HepG2 (cell line): ENCODE data around the gene TAF6. TPM values are rescaled to one million over a fixed set of nuclear protein-coding genes. Genes with fewer than 3 reads are reported as not detected.

ENCODE experiments used
- ASH2L ChIP-seq: fragments of 300-600, 200-600 bp; sonication (generic); IDR thresholded peaks from 2 replicates; pipeline ENCODE4 v1.7.0; 2017; ENCODE audit warnings: low read depth, mild to moderate bottlenecking, moderate library complexity, mixed read lengths, low read length; ENCODE audit not compliant: insufficient read length
- CENPT ChIP-seq: sonication (generic); formaldehyde crosslinking; IDR thresholded peaks from 2 replicates; pipeline ENCODE4 v1.8.0; 2022; ENCODE audit warnings: low read depth, mild to moderate bottlenecking, moderate library complexity, missing genetic modification reagents
- CREB1 ChIP-seq, 2 experiments: fragments of 450-650 bp in 1 of 2; IDR thresholded peaks; 2 replicates each; pipeline ENCODE4 v1.6.1; 2016 to 2017; ENCODE audit warnings: control low read depth in 1 of 2, mild to moderate bottlenecking in 1 of 2, missing compliant biosample characterization in 1 of 2, missing genetic modification characterization in 1 of 2
- ELF4 ChIP-seq: sonication (generic); formaldehyde crosslinking; IDR thresholded peaks from 2 replicates; pipeline ENCODE4 v1.5.0; 2020; ENCODE audit warnings: missing genetic modification reagents, mild to moderate bottlenecking, moderate library complexity, borderline replicate concordance
- FOXK2 ChIP-seq: fragments of 450-650 bp; IDR thresholded peaks from 2 replicates; pipeline ENCODE4 v1.6.1; 2016
- IKZF1 ChIP-seq: fragments of 450-650 bp; IDR thresholded peaks from 2 replicates; pipeline ENCODE4 v1.7.1; 2016
- KLF12 ChIP-seq: sonication (generic); formaldehyde crosslinking; IDR thresholded peaks from 2 replicates; pipeline ENCODE4 v1.4.0; 2020; ENCODE audit warnings: missing genetic modification reagents, borderline replicate concordance
- MAFK ChIP-seq, 2 experiments: IDR thresholded peaks in 1 of 2; conservative IDR thresholded peaks in 1 of 2; 2 replicates each; pipeline ENCODE4 v1.6.1; 2011; ENCODE audit warnings: improper control_type of control experiment in 2 of 2, low read length in 2 of 2
- NFE2L1 ChIP-seq: sonication (generic); formaldehyde crosslinking; IDR thresholded peaks from 2 replicates; pipeline ENCODE4 v1.4.0; 2020; ENCODE audit warnings: missing genetic modification reagents, mild to moderate bottlenecking, borderline replicate concordance
- NR1H2 ChIP-seq: sonication (generic); formaldehyde crosslinking; IDR thresholded peaks from 2 replicates; pipeline ENCODE4 v1.8.1; 2022; ENCODE audit warnings: low read depth, missing genetic modification reagents, borderline replicate concordance
- RFX1 ChIP-seq: fragments of 450-650 bp; IDR thresholded peaks from 2 replicates; pipeline ENCODE4 v1.6.1; 2017
- RORA ChIP-seq: sonication (generic); formaldehyde crosslinking; IDR thresholded peaks from 2 replicates; pipeline ENCODE4 v1.5.0; 2020; ENCODE audit warnings: mild to moderate bottlenecking, missing genetic modification reagents, moderate library complexity
- ZFP62 ChIP-seq: sonication (generic); formaldehyde crosslinking; IDR thresholded peaks from 2 replicates; pipeline ENCODE4 v1.4.0; 2020; ENCODE audit warnings: missing genetic modification reagents
- ZNF101 ChIP-seq: sonication (generic); formaldehyde crosslinking; IDR thresholded peaks from 2 replicates; pipeline ENCODE4 v1.4.0; 2020; ENCODE audit warnings: mild to moderate bottlenecking, low read depth, missing genetic modification reagents, borderline replicate concordance
- ZNF232 ChIP-seq: sonication (generic); formaldehyde crosslinking; IDR thresholded peaks from 2 replicates; pipeline ENCODE4 v1.4.0; 2020; ENCODE audit warnings: missing genetic modification reagents, borderline replicate concordance
- ZNF253 ChIP-seq: sonication (generic); formaldehyde crosslinking; IDR thresholded peaks from 2 replicates; pipeline ENCODE4 v1.8.0; 2022; ENCODE audit warnings: mild to moderate bottlenecking, missing genetic modification reagents, borderline replicate concordance
- ZNF607 ChIP-seq: sonication (generic); formaldehyde crosslinking; IDR thresholded peaks from 2 replicates; pipeline ENCODE4 v1.5.1; 2020; ENCODE audit warnings: missing genetic modification reagents, mild to moderate bottlenecking, borderline replicate concordance
- ZNF720 ChIP-seq: sonication (generic); formaldehyde crosslinking; IDR thresholded peaks from 2 replicates; pipeline ENCODE4 v1.4.0; 2020; ENCODE audit warnings: missing genetic modification reagents
- polyA plus RNA-seq, 8 experiments: library from polyadenylated mRNA; depleted of rRNA in 3 of 8; stranded (reverse) in 7 of 8; unstranded in 1 of 8; fragments of >200 nt; fragmentation: Illumina TruSeq in 4 of 8; extraction: Trizol in 4 of 8; gene quantifications; 2 replicates each; pipeline versions ENCODE4 v1.2.1 to v1.2.3, GENCODE V29; 2011 to 2016; ENCODE audit warnings: low read depth in 4 of 8, missing spikeins in 1 of 8, mixed read lengths in 1 of 8; ENCODE audit not compliant: insufficient read depth in 1 of 8
- total RNA-seq, 5 experiments: library from RNA; depleted of rRNA; stranded (reverse); fragments of >200 nt; fragmentation: Illumina TruSeq; extraction: Trizol; gene quantifications; 2 replicates each; pipeline ENCODE4 v1.2.3, GENCODE V29; 2016; ENCODE audit warnings: low read depth in 1 of 5
- TF ChIP-seq, protein P1 (sequence below): IDR thresholded peaks from 2 replicates; pipeline ENCODE4 v1.4.0; 2020; ENCODE audit warnings: mild to moderate bottlenecking, missing genetic modification reagents
- TF ChIP-seq, protein P2 (sequence below): sonication (generic); formaldehyde crosslinking; IDR thresholded peaks from 2 replicates; pipeline ENCODE4 v1.4.0; 2020; ENCODE audit warnings: missing genetic modification reagents
- TF ChIP-seq, protein P3 (sequence below): IDR thresholded peaks from 2 replicates; pipeline ENCODE4 v1.6.1; 2016; ENCODE audit warnings: missing genetic modification reagents, missing compliant biosample characterization
- TF ChIP-seq, protein P4 (sequence below): sonication (generic); formaldehyde crosslinking; IDR thresholded peaks from 2 replicates; pipeline ENCODE4 v1.4.0; 2020; ENCODE audit warnings: missing genetic modification reagents

The TAF6 gene
- total and polyA plus RNA-seq, 2 of the 13 experiments (the other 11 are each of a cell fraction or from before 2014, with no cell fraction given) = 12.9 to 18.8 TPM

GRCh38 chr7:100088621-100089457 is 30.3 kb downstream of the TAF6 start, which contains the start of gene COPS6 (continued):
- TF ChIP-seq, protein P1, sequence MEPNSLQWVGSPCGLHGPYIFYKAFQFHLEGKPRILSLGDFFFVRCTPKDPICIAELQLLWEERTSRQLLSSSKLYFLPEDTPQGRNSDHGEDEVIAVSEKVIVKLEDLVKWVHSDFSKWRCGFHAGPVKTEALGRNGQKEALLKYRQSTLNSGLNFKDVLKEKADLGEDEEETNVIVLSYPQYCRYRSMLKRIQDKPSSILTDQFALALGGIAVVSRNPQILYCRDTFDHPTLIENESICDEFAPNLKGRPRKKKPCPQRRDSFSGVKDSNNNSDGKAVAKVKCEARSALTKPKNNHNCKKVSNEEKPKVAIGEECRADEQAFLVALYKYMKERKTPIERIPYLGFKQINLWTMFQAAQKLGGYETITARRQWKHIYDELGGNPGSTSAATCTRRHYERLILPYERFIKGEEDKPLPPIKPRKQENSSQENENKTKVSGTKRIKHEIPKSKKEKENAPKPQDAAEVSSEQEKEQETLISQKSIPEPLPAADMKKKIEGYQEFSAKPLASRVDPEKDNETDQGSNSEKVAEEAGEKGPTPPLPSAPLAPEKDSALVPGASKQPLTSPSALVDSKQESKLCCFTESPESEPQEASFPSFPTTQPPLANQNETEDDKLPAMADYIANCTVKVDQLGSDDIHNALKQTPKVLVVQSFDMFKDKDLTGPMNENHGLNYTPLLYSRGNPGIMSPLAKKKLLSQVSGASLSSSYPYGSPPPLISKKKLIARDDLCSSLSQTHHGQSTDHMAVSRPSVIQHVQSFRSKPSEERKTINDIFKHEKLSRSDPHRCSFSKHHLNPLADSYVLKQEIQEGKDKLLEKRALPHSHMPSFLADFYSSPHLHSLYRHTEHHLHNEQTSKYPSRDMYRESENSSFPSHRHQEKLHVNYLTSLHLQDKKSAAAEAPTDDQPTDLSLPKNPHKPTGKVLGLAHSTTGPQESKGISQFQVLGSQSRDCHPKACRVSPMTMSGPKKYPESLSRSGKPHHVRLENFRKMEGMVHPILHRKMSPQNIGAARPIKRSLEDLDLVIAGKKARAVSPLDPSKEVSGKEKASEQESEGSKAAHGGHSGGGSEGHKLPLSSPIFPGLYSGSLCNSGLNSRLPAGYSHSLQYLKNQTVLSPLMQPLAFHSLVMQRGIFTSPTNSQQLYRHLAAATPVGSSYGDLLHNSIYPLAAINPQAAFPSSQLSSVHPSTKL (CRISPR knock-in tag) = peak; percentile 44; the same call in 1 of the 2 replicates
- TF ChIP-seq, protein P2, sequence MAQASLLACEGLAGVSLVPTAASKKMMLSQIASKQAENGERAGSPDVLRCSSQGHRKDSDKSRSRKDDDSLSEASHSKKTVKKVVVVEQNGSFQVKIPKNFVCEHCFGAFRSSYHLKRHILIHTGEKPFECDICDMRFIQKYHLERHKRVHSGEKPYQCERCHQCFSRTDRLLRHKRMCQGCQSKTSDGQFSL (CRISPR knock-in tag) = no peak
- TF ChIP-seq IKZF1 = no peak
- TF ChIP-seq, protein P3, sequence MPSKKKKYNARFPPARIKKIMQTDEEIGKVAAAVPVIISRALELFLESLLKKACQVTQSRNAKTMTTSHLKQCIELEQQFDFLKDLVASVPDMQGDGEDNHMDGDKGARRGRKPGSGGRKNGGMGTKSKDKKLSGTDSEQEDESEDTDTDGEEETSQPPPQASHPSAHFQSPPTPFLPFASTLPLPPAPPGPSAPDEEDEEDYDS = peak; percentile 83
- no peak for TF ChIP-seq NFE2L1 (CRISPR knock-in tag)
- no peak for TF ChIP-seq ZFP62 (CRISPR knock-in tag)
- peak; percentile 75; the same call in 1 of the 2 replicates for TF ChIP-seq NR1H2 (CRISPR knock-in tag)
- TF ChIP-seq RORA (CRISPR knock-in tag) = no peak
- no peak for TF ChIP-seq RFX1
- TF ChIP-seq ZNF607 (CRISPR knock-in tag) = peak; percentile 99
- TF ChIP-seq ZNF232 (CRISPR knock-in tag) = peak; percentile 56
- peak; percentile 89 for TF ChIP-seq ASH2L
- TF ChIP-seq FOXK2 = no peak
- TF ChIP-seq ZNF101 (CRISPR knock-in tag) = 0 out of 2 replicates have a peak, but pooled peaks have one; percentile 32
- TF ChIP-seq ELF4 (CRISPR knock-in tag) = no peak
- 0 out of 2 replicates have a peak, but pooled peaks have one; percentile 85 for TF ChIP-seq ZNF720 (CRISPR knock-in tag)
- TF ChIP-seq KLF12 = no peak
- TF ChIP-seq CENPT = peak; percentile 91
- no peak for TF ChIP-seq MAFK (conservative IDR thresholded peaks at IDR 0.05 in 1 of 2, IDR thresholded peaks at IDR 0.05 in 1 of 2; ENCODE audit: low read length in 2 of 2)
- TF ChIP-seq, protein P4, sequence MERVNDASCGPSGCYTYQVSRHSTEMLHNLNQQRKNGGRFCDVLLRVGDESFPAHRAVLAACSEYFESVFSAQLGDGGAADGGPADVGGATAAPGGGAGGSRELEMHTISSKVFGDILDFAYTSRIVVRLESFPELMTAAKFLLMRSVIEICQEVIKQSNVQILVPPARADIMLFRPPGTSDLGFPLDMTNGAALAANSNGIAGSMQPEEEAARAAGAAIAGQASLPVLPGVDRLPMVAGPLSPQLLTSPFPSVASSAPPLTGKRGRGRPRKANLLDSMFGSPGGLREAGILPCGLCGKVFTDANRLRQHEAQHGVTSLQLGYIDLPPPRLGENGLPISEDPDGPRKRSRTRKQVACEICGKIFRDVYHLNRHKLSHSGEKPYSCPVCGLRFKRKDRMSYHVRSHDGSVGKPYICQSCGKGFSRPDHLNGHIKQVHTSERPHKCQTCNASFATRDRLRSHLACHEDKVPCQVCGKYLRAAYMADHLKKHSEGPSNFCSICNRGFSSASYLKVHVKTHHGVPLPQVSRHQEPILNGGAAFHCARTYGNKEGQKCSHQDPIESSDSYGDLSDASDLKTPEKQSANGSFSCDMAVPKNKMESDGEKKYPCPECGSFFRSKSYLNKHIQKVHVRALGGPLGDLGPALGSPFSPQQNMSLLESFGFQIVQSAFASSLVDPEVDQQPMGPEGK (CRISPR knock-in tag) = 0 out of 2 replicates have a peak, but pooled peaks have one; percentile 51
- TF ChIP-seq ZNF253 (CRISPR knock-in tag) = peak; percentile 69
- no peak for TF ChIP-seq CREB1 (IDR thresholded peaks at IDR 0.05)
- no peak for TF ChIP-seq CREB1 (CRISPR knock-in tag; IDR thresholded peaks at IDR 0.05)
